SJSA1 (cell line): ENCODE results near the gene TSHZ3. TPM values are rescaled to one million over a fixed set of nuclear protein-coding genes. Genes with fewer than 3 reads are reported as not detected.

Source experiments
- DNase-seq, 2 experiments: peaks; one replicate each; pipeline ENCODE4 v3.0.0-alpha.2; 2015 to 2020; ENCODE audit warnings: low spot score in 2 of 2, low read depth in 1 of 2
- H3K27ac ChIP-seq: fragments of 250-450 bp; sonication (Bioruptor Pico); 2 replicates; pipeline ENCODE4 v1.5.1; 2020; ENCODE audit warnings: mild to moderate bottlenecking, moderate library complexity
- H3K27me3 ChIP-seq: fragments of 250-450 bp; sonication (Bioruptor Pico); replicated peaks from 2 replicates; pipeline ENCODE4 v1.5.1; 2020; ENCODE audit warnings: mild to moderate bottlenecking, moderate library complexity
- H3K36me3 ChIP-seq: fragments of 250-450 bp; sonication (Bioruptor Pico); 2 replicates; pipeline ENCODE4 v1.5.1; 2020; ENCODE audit warnings: mild to moderate bottlenecking
- H3K4me1 ChIP-seq: fragments of 250-450 bp; sonication (Bioruptor Pico); replicated peaks from 2 replicates; pipeline ENCODE4 v1.6.1; 2021; ENCODE audit warnings: mild to moderate bottlenecking
- H3K4me3 ChIP-seq: fragments of 250-450 bp; sonication (Bioruptor Pico); 2 replicates; pipeline ENCODE4 v1.5.1; 2020; ENCODE audit warnings: mild to moderate bottlenecking
- H3K9me3 ChIP-seq: fragments of 250-450 bp; sonication (Bioruptor Pico); replicated peaks from 2 replicates; pipeline ENCODE4 v1.5.1; 2020; ENCODE audit warnings: mild to moderate bottlenecking
- total RNA-seq: library from RNA; depleted of rRNA; stranded (reverse); fragments of >200 nt; shearing (Covaris generic); gene quantifications from 2 replicates; pipeline ENCODE4 v1.2.3, GENCODE V29; 2014

TSHZ3 gene
- total RNA-seq, 1 experiment from 2014 or later: 8.3 TPM

DNA sequence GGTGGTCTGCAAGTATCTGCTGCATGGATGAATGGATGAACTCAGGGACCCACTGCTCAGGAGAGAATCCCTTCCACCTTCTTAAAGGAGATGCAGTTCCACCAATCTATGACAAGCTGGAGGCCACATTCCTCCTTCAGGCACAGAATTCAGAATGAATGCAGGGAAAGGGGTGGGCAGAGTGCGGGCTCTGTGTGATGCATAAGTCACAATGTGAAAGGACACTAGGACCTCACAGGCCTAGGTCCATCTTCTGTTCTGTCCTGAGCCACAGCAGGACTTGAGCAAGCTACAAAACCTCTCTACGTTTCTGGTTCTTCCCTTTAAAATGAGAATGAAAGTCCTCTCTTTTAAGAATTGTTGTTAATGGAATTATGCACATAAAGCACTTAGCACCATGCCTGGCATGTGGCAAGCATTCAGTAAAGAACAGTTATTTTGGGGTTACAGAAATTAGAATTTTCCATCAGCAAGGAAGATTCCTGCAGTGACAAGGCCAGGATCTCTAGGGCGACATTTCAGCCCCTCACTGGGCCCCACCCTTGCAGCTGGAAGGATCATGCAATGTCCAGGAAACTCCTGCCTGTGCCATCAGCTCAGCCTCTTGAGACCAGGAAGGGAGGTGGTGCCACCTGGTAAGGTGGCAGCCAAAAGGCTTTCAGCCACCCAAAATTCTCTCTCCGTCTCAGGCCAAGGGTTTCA, 38.7 kb downstream of the TSHZ3 start:
- no peak for DNase-seq
- no peaks in the 10 kb centered on the region for H3K9me3 ChIP-seq
- H3K27ac ChIP-seq: no peak overlapping the region
- no peaks in the 10 kb centered on the region for H3K27me3 ChIP-seq
- H3K4me1 ChIP-seq: peaks cover 11% of the 10 kb centered on the region
- H3K36me3 ChIP-seq: peaks cover 30% of the 10 kb centered on the region
- no peak overlapping the region for H3K4me3 ChIP-seq

DNA sequence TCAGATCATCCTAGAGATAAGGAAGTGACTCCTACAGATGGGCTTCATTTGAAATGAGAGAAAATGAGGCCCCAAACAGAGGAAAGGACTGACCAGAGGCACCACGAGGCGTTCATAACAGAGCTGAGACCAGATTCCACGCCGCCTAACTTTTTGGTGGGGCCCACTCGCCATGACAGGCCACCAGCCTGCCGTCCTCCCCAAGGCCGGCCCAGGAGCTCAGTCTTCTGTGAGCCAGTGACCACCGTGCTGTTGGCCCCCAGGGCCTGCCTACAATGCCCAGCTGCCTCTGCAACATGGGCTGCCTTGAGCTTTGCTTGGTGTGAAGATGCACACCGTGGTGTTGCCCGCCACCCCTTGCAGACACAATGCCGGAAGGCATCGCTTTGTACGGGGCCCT, 40.5 kb downstream of the TSHZ3 start:
- H3K36me3 ChIP-seq: peaks cover 22% of the 10 kb centered on the region
- no peaks in the 10 kb centered on the region for H3K27me3 ChIP-seq
- no peak overlapping the region for H3K27ac ChIP-seq
- no peaks in the 10 kb centered on the region for H3K9me3 ChIP-seq
- DNase-seq: no peak
- H3K4me1 ChIP-seq: peaks cover 11% of the 10 kb centered on the region
- no peak overlapping the region for H3K4me3 ChIP-seq

DNA sequence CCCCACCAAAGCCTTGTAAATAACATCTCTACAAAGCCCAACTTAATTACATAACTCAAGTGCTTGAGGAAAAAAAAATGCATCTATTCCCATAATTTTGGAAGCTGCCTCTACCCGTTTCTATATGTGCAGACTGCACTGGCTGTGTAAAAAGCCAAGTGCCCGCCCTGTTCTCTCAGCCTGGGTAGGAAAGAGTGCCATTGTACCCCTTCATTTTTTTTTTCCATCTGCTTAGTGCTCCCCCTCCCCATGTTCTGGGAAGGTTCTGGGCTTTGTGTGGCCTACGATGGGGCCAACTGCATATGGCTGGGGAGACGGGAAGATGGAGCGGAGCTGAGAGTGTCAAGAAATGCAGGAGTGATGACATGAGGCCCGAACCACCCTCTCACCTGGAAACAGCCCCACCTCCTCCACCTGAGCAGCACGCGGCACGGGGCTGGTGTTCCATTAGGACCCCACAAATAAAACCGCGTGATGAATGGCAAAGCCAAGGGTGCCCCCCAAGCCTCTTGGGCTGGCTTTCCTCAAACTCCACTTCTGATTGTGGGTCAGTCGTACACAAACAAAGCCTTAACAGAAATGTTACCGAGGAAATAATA, 42.1 kb downstream of the TSHZ3 start:
- Histone ChIP-seq H3K27ac (no peak overlapping the region), H3K36me3 (peaks cover 16% of the 10 kb centered on the region)

DNA sequence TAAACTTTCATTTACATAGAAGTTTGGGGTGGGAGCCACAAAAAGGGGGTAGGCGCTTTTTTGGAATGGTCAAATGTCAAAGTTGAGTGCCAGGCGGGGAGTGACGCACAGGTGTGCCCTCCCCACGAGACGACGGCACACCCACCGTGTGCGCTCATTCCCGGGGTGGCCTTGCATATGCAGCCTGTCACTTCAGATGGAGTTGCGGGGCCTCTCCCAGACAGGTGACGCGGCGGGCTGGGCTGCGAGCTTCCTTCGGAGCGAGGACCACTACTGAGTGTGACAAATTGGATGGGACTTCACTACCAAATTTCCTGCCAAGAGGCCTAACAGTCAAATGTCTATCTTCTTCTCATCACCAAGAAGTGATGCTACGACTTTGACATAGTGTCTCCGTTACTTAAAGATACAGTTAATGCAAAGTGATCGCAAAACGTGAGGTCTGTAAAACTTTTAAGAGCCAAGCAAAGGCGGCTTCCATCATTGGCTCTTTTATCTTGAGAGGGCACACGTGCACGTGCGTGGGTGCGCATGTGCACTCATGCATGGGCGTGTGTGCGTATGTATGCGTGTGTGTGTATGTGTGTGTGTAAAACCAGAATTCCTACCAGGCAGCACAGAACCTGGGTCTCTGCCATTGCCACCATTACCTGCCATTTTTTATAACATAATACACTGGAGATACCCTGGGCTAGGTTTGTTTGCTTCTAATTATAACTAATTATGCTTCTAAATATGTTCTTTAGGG, 43.1 kb downstream of the TSHZ3 start:
- Histone ChIP-seq H3K4me3 (no peak overlapping the region), H3K9me3 (no peaks in the 10 kb centered on the region), H3K4me1 (no peaks in the 10 kb centered on the region), H3K36me3 (peaks cover 9% of the 10 kb centered on the region), H3K27ac (no peak overlapping the region), H3K27me3 (no peaks in the 10 kb centered on the region)
- no peak for DNase-seq

More for the DNA sequence above, 42.1 kb downstream of the TSHZ3 start:
- no peak for DNase-seq
- no peak overlapping the region for H3K4me3 ChIP-seq
- H3K4me1 ChIP-seq: peaks cover 5% of the 10 kb centered on the region
- no peaks in the 10 kb centered on the region for H3K27me3 ChIP-seq
- H3K9me3 ChIP-seq: no peaks in the 10 kb centered on the region

DNA sequence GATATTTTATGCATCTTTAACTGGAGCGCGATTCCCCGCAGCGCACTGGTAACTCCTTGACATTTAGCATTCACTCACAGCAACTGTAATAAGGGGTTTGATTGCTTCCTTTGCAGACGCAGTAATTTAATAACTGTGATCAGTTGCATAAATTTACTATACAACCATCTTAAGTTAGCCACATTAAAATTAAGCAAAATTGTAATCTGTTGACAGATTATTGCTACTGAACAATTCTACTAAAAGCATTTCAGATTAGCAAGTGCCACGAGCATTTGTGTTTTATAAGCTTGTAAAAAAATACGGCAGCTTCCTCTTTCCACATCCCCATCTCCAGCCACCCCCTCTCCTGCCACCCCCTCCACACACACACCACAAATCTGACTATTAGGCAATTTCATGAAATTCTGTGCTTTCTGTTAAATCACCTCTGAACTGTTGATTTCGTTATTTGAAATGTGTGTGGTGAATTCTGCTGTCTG, 44.4 kb downstream of the TSHZ3 start:
- no peak for DNase-seq
- Histone ChIP-seq H3K4me3 (no peak overlapping the region), H3K27me3 (no peaks in the 10 kb centered on the region), H3K27ac (no peak overlapping the region), H3K9me3 (no peaks in the 10 kb centered on the region), H3K4me1 (no peaks in the 10 kb centered on the region), H3K36me3 (peaks cover 8% of the 10 kb centered on the region)

DNA sequence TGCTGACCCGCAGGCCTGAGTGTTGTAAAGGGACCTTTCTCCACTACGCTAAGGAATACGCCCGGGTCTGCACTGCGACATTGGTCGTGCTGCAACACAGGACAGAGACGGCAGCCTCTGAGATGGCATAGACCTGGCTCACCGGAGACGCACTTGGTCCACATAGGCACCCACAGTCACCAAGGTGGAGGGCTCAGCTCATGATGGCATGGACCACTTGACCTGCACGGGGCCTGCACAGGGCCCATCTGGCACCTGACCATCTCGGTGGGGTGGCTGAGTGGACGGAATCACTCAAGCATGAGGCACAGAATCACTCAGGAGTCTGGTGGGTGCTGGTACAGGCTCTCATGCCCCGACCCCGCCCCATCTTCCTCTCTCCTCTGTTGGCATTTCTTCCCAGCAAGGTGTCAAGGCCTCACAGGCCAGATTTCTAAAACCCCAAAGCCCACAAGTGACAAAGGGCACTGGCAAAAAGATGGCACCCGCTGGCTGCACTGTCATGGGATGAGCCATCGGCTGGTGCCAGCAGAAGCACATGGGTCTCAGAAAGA, 45.9 kb downstream of the TSHZ3 start:
- peaks cover 10% of the 10 kb centered on the region for H3K36me3 ChIP-seq
- H3K9me3 ChIP-seq: no peaks in the 10 kb centered on the region
- H3K4me1 ChIP-seq: no peaks in the 10 kb centered on the region
- no peaks in the 10 kb centered on the region for H3K27me3 ChIP-seq
- no peak overlapping the region for H3K27ac ChIP-seq
- DNase-seq: no peak
- no peak overlapping the region for H3K4me3 ChIP-seq

DNA sequence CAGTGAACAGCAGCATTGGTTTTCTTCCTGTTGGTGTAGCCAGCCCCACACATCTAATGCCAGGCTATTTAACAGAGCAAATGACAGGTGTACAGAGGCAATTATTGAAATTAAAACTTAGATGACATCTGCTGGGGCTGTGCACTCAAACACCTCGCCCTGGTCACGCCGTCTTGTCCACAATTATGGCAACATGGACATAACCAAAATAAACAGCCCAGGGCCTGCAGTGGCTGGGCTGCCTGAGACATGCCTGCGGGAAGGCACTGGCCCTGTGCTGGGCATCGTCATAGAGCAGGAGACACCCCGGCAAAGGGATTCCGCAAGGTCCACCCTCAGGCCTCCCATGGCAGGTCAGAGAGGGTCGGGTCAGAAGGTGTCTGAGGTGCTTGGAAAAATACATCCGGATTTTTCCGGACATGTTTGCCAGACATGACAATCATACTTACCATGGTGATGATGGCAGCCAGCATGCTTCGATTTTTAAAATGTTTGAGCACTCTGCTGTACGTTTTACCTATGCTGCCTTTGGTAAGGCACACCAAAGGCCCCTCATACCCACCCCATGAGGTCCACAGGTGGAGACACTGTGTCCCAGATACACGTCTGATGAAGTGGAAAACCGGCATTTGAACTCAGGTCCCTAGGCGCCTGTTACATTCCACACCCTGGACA, 47.8 kb downstream of the TSHZ3 start:
- Histone ChIP-seq H3K36me3 (peaks cover 17% of the 10 kb centered on the region), H3K9me3 (no peaks in the 10 kb centered on the region), H3K4me3 (no peak overlapping the region), H3K27ac (no peak overlapping the region), H3K27me3 (no peaks in the 10 kb centered on the region), H3K4me1 (no peaks in the 10 kb centered on the region)
- DNase-seq: no peak

DNA sequence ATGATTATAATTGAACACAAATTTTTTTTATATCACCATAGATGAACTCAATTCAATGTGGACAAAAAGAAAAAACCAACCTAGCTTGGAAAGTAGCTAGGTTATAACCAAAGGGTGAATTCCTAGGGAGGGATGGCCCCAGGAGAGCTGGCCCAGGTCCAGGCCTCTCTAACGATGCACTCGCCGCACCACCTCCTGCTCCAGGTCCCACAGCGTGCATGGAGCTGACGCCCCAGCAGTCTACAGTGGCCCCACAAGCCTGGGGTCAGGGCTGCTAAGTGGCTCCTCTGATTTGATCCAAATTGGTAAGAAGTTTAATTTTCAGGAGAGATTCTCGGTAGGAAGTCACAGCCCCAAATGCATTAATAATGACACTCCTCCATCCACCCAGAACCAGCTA, 48.8 kb downstream of the TSHZ3 start:
- H3K9me3 ChIP-seq: no peaks in the 10 kb centered on the region
- DNase-seq: no peak

DNA sequence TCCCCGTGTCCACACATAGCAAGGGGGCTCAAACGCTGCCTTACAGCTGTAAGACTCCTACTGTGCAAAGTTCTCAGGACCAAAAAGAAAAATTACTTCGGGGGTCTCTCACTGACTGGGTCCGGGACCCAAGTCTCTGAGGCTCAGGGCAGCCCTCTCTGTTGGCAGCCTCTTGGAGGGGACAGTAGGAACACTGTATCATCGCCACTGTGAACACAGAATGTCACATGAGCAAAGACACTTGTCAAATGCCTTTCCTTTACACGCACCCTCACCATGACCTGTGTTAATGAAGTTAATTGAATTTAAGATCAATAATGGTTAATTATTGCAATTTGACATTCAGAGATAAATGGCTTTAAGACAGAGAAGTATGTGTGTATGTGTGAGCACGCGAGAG, 49.6 kb downstream of the TSHZ3 start:
- no peak for DNase-seq
- Histone ChIP-seq H3K9me3 (no peaks in the 10 kb centered on the region), H3K27me3 (no peaks in the 10 kb centered on the region), H3K4me1 (no peaks in the 10 kb centered on the region), H3K36me3 (peaks cover 18% of the 10 kb centered on the region), H3K4me3 (no peak overlapping the region), H3K27ac (no peak overlapping the region)

More for the DNA sequence above, 48.8 kb downstream of the TSHZ3 start:
- no peaks in the 10 kb centered on the region for H3K4me1 ChIP-seq
- no peak overlapping the region for H3K27ac ChIP-seq
- H3K4me3 ChIP-seq: no peak overlapping the region
- H3K36me3 ChIP-seq: peaks cover 13% of the 10 kb centered on the region
- H3K27me3 ChIP-seq: no peaks in the 10 kb centered on the region

DNA sequence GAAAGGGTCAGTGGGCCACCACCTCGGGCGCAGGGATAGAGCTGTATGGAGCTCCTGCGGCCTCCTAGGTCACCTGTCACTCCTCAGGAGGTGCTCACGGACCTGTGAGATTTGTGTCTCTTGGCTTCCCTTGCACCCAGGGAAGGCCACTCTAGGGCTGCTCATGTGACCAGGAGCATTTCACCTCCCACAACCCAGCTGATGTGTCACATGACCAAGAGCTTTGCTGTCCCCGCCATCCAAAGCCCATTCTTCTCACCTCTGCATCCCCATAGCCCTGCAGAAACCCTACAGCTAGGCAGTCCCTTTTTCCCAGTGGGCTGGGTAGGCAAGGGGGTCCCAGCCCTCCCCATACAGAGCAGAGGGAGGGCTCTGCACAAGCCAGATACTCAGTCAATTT, 51.2 kb downstream of the TSHZ3 start:
- no peak for DNase-seq
- H3K36me3 ChIP-seq: peaks cover 14% of the 10 kb centered on the region
- no peaks in the 10 kb centered on the region for H3K27me3 ChIP-seq
- H3K9me3 ChIP-seq: no peaks in the 10 kb centered on the region
- no peak overlapping the region for H3K4me3 ChIP-seq
- no peak overlapping the region for H3K27ac ChIP-seq
- H3K4me1 ChIP-seq: no peaks in the 10 kb centered on the region

DNA sequence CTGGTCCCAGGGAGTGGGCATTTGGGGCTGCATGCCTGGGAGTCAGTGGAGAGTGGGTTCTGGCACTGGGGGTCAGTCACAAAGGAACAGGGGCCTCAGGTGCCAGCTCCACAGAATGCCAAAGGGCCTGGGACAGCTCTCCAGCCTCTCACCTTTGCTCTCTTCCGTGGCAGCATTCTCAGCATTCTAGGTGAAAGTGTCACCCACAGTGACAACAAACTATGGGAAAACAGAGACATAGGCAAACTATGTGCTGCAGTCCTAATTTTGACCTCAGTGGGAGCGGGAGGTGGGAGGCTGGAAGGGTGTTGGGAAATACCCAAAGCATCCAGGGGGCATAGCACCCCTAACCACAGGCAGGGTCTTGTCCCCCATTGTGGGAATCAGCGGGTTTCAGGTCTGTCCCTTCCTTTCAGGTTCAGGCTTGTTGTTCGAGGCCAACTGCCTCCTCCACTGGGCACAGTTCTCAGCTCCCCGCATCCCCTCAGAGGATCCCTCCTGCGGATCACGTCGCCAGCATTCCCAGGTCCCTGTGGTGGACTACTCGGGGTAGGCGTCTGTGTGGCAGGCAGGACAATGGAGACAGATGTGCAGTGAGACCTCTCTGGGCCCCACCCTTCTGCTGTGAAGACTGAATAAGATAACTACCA, 52.4 kb downstream of the TSHZ3 start:
- H3K36me3 ChIP-seq: peaks cover 14% of the 10 kb centered on the region; the same call in 1 of the 2 replicates
- no peak overlapping the region for H3K4me3 ChIP-seq
- no peak for DNase-seq
- H3K9me3 ChIP-seq: no peaks in the 10 kb centered on the region
- no peaks in the 10 kb centered on the region for H3K27me3 ChIP-seq
- no peaks in the 10 kb centered on the region for H3K4me1 ChIP-seq
- H3K27ac ChIP-seq: no peak overlapping the region

DNA sequence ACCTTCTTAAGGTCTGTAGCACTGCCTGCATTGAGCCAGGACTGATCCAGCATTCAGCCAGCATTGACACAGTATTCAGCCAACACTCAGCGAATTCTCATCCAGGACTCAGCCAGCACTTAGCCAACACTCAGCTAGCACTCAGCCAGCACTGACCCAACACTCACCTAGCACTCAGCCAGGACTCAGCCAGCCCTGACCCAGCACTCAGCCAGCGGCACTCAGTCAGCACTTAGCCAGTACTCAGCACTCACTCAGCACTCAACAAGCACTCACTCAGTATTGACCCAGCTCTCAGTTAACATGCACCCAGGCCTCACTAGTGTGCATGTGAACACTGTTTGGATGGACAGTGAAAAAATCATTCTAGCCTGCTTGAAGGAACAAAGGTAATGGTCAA, 55.0 kb downstream of the TSHZ3 start:
- Histone ChIP-seq H3K9me3 (no peaks in the 10 kb centered on the region), H3K36me3 (peaks cover 12% of the 10 kb centered on the region; the same call in 1 of the 2 replicates), H3K4me1 (peaks cover 12% of the 10 kb centered on the region), H3K27ac (no peak overlapping the region), H3K4me3 (no peak overlapping the region), H3K27me3 (no peaks in the 10 kb centered on the region)
- DNase-seq: no peak

DNA sequence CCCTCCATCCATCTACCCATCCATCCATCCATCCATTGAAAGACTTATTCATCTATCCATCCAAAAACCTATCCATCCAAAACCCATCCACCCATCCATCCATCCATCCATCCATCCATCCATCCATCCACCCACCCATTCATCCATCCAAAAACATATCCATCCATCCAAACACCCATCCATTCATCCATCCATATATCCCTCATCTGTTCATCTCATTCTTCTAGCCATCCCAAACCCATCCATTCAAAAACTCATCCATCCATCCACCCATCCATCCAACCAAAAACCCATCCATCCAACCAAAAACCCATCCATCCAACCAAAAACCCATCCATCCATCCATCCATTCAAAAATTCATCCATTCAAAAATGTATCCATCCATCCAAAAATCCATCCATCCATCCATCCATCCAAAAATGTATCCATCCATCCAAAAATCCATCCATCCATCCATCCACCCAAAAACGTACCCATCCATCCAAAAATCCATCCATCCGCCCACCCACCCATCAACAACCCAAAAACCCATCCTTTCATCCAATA, 56.5 kb downstream of the TSHZ3 start:
- H3K4me1 ChIP-seq: peaks cover 12% of the 10 kb centered on the region
- H3K9me3 ChIP-seq: no peaks in the 10 kb centered on the region
- H3K36me3 ChIP-seq: peaks cover 15% of the 10 kb centered on the region; the same call in 1 of the 2 replicates
- DNase-seq: no peak
- H3K27ac ChIP-seq: no peak overlapping the region
- H3K27me3 ChIP-seq: no peaks in the 10 kb centered on the region
- no peak overlapping the region for H3K4me3 ChIP-seq
